ENCODE data around the gene FKBP11. TPM values are rescaled to one million over a fixed set of nuclear protein-coding genes. Genes with fewer than 3 reads are reported as not detected.
"Not testable (repeated sequence)": the region's sequence is repeated elsewhere in the genome, so short reads cannot be mapped to it uniquely, and the experiment has no call there.

The FKBP11 gene
- total RNA-seq, 1 experiment from 2014 or later = 18.5 TPM

GRCh38 chr12:48875944-48876515 lies 49.3 kb downstream of the FKBP11 start:
- no TSS peak for BruUV-seq (replicated peaks)
- POLR2A ChIA-PET = interaction anchor here (1.1 kb wide), 1 partner anchor 10 kb away, joined by 4 read pairs; the partner anchor contains the start of gene RND1

GRCh38 chr12:48873534-48873933 lies 51.8 kb downstream of the FKBP11 start:
- H3K9ac ChIP-seq (ENCODE audit: low read length); H3K79me2 ChIP-seq (ENCODE audit: insufficient read depth, low read length); DNase-seq (ENCODE audit: low read depth, low spot score); BruUV-seq (replicated peaks); H3K27ac ChIP-seq (ENCODE audit: low read depth, low read length); H3K4me2 ChIP-seq (ENCODE audit: low read length); H3K27me3 ChIP-seq (ENCODE audit: insufficient read depth, low read length); H3K4me1 ChIP-seq (ENCODE audit: control insufficient read depth in 1 of 2, insufficient read depth in 2 of 2, low read length in 2 of 2); ATAC-seq; H4K20me1 ChIP-seq (ENCODE audit: insufficient read depth); H3K9me2 ChIP-seq (ENCODE audit: insufficient read depth); H2AFZ ChIP-seq (ENCODE audit: low read depth, low read length, poor library complexity, severe bottlenecking); H3K4me3 ChIP-seq (replicated peaks in 1 of 2; ENCODE audit: low read depth in 1 of 2, low read length in 2 of 2); H3K36me3 ChIP-seq (ENCODE audit: control insufficient read depth in 1 of 2, insufficient read depth in 2 of 2, low read length in 2 of 2); RAD21 ChIA-PET (ENCODE audit: low non-redundant PET in 1 of 2, low total read pairs in 2 of 2, uncharacterized antibody in 2 of 2, unreplicated experiment in 2 of 2); H3K9me3 ChIP-seq (ENCODE audit: control insufficient read depth in 1 of 2, insufficient read depth in 1 of 2, low read depth in 1 of 2, low read length in 2 of 2); intact Hi-C loops (cut with micrococcal nuclease): not testable (repeated sequence)
- POLR2A ChIA-PET = interaction anchor here (0.6 to 1.2 kb wide), 2 partner anchors 20 to 1651 kb away, joined by 3 read pairs; no protein-coding TSS in a partner anchor
- CTCF ChIA-PET = interaction anchor here (1.3 to 1.5 kb wide), 2 partner anchors 17 to 21 kb away, joined by 3 to 5 read pairs; no protein-coding TSS in a partner anchor

More at GRCh38 chr12:48875944-48876515, 49.3 kb downstream of the FKBP11 start:
- Histone ChIP-seq H3K4me3 (replicated peaks in 1 of 2; ENCODE audit: low read depth in 1 of 2, low read length in 2 of 2) (no peak overlapping the region), H3K27ac (ENCODE audit: low read depth, low read length) (no peak overlapping the region), H3K9ac (ENCODE audit: low read length) (no peak overlapping the region), H3K79me2 (ENCODE audit: insufficient read depth, low read length) (no peaks in the 10 kb centered on the region), H3K4me1 (ENCODE audit: control insufficient read depth in 1 of 2, insufficient read depth in 2 of 2, low read length in 2 of 2) (no peaks in the 10 kb centered on the region), H4K20me1 (ENCODE audit: insufficient read depth) (no peaks in the 10 kb centered on the region), H3K4me2 (ENCODE audit: low read length) (no peak overlapping the region), H3K9me2 (ENCODE audit: insufficient read depth) (no peaks in the 10 kb centered on the region), H2AFZ (ENCODE audit: low read depth, low read length, poor library complexity, severe bottlenecking) (no peak overlapping the region), H3K36me3 (ENCODE audit: control insufficient read depth in 1 of 2, insufficient read depth in 2 of 2, low read length in 2 of 2) (no peaks in the 10 kb centered on the region), H3K9me3 (ENCODE audit: control insufficient read depth in 1 of 2, insufficient read depth in 1 of 2, low read depth in 1 of 2, low read length in 2 of 2) (no peaks in the 10 kb centered on the region), H3K27me3 (ENCODE audit: insufficient read depth, low read length) (peaks cover 6% of the 10 kb centered on the region; the same call in 1 of the 2 replicates)
- ChIA-PET CTCF (no interaction called here), RAD21 (ENCODE audit: low non-redundant PET in 1 of 2, low total read pairs in 2 of 2, uncharacterized antibody in 2 of 2, unreplicated experiment in 2 of 2) (interaction anchor here in 1 of 2 experiments (0.6 kb wide), 1 partner anchor 23 kb away, joined by 3 read pairs; no protein-coding TSS in a partner anchor)
- no peak for ATAC-seq
- TF ChIP-seq MAX (IDR thresholded peaks at IDR 0.05) (no peak), SIN3A (IDR thresholded peaks at IDR 0.05; ENCODE audit: low read depth) (no peak), EGR1 (IDR thresholded peaks at IDR 0.05; ENCODE audit: low read depth) (no peak), RAD21 (IDR thresholded peaks at IDR 0.05; ENCODE audit: low read depth) (no peak), TCF7L2 (IDR thresholded peaks at IDR 0.05; ENCODE audit: borderline replicate concordance, extremely low read depth, insufficient read depth, insufficient read length) (no peak), SRF (IDR thresholded peaks at IDR 0.05; ENCODE audit: low read depth) (no peak), FOSL1 (IDR thresholded peaks at IDR 0.05; ENCODE audit: low read depth) (no peak), ELF1 (IDR thresholded peaks at IDR 0.05; ENCODE audit: borderline replicate concordance, low read depth) (no peak), ZFX (IDR thresholded peaks at IDR 0.05) (no peak), ZNF274 (IDR thresholded peaks at IDR 0.05; ENCODE audit: low read depth, low read length) (no peak), JUND (IDR thresholded peaks at IDR 0.05) (no peak), EZH2 (IDR thresholded peaks at IDR 0.05) (no peak)
- intact Hi-C loops (cut with micrococcal nuclease) = no loop called here
- DNase-seq (ENCODE audit: low read depth, low spot score) = no peak
